Mucosa of descending colon (tissue), 3 donors: ENCODE data around the gene VCAM1. TPM values are rescaled to one million over a fixed set of nuclear protein-coding genes. Genes with fewer than 3 reads are reported as not detected.

Source experiments
- ATAC-seq: fragments of 200-7000 bp; cut with Tn5 transposase; one replicate; pipeline ENCODE4 v1.9.1; 2020; ENCODE audit warnings: mild to moderate bottlenecking, moderate library complexity
- DNase-seq, 3 donors: peaks; one replicate each; pipeline ENCODE4 v3.0.0-alpha.2; 2020
- H3K36me3 ChIP-seq: fragments of 200-600 bp; one replicate; pipeline ENCODE4 v1.8.0; 2021; ENCODE audit warnings: low read depth, mild to moderate bottlenecking
- H3K4me1 ChIP-seq: fragments of 200-600 bp; one replicate; pipeline ENCODE4 v1.8.0; 2021; ENCODE audit warnings: low read depth, mild to moderate bottlenecking
- H3K4me3 ChIP-seq: fragments of 200-600 bp; one replicate; pipeline ENCODE4 v1.8.0; 2021; ENCODE audit warnings: mild to moderate bottlenecking
- H3K9me3 ChIP-seq: fragments of 200-600 bp; one replicate; pipeline ENCODE4 v1.8.0; 2021; ENCODE audit warnings: mild to moderate bottlenecking
- intact Hi-C, 2 donors: fragments of 100-400 bp; cut with DNase I in 1 of 2; cut with micrococcal nuclease in 1 of 2; formaldehyde crosslinking; loops; one replicate each; pipeline versions ENCODE4 v1.11.0 to v1.11.1; 2022; cut with DNase I, micrococcal nuclease
- total RNA-seq, 3 donors: library from RNA; stranded (reverse); fragmentation: NEBNext Ultra II Directional in 2 of 3; extraction: Animal tissue kit (Norgen Biotek cat#: 25700) in 2 of 3; gene quantifications; one replicate each; pipeline versions ENCODE4 v1.2.1 to v1.2.4, GENCODE V29; 2021 to 2023
- TF ChIP-seq, protein P1 (sequence below): fragments of 200-600 bp; IDR thresholded peaks from one replicate; pipeline ENCODE4 v1.8.0; 2022; ENCODE audit warnings: antibody characterized with exemption, mild to moderate bottlenecking
- donor health status: DM: no; HTN: no; CAD: no; lungs with moderate emphysema.
- donor health status: DM: no; HTN: no; CAD: no.
- donor health status: DM: no; HTN: yes; CAD: no.

Gene VCAM1
- total RNA-seq, 3 donors from 2014 or later = 4.0 to 9.4 (median 6.5) TPM

DNA sequence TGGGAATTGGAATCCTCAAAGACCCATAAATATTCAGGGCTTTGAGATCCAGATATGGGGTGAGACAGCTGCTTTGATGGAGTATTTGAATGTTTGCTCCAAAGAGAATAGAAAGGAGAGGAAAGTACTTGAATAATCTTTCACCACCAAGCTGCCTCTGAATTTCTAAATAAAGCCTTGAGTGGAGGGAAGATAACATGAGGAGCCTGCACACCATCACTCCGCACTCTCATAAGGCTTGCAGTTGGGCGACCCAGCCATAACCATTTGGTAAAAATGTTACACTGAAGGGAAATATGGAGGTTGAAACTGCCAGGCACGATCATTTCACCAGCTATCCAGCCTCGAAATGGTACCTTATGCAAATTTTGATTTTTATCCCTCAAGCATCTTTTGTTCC, 38.4 kb downstream of the VCAM1 start:
- ATAC-seq = no peak
- intact Hi-C loops = no loop called here

GRCh38 chr1:100759188-100759587, 39.6 kb downstream of the VCAM1 start:
- TF ChIP-seq, protein P1, sequence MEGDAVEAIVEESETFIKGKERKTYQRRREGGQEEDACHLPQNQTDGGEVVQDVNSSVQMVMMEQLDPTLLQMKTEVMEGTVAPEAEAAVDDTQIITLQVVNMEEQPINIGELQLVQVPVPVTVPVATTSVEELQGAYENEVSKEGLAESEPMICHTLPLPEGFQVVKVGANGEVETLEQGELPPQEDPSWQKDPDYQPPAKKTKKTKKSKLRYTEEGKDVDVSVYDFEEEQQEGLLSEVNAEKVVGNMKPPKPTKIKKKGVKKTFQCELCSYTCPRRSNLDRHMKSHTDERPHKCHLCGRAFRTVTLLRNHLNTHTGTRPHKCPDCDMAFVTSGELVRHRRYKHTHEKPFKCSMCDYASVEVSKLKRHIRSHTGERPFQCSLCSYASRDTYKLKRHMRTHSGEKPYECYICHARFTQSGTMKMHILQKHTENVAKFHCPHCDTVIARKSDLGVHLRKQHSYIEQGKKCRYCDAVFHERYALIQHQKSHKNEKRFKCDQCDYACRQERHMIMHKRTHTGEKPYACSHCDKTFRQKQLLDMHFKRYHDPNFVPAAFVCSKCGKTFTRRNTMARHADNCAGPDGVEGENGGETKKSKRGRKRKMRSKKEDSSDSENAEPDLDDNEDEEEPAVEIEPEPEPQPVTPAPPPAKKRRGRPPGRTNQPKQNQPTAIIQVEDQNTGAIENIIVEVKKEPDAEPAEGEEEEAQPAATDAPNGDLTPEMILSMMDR = no peak
- ATAC-seq (no peak), DNase-seq (no peak)
- no peaks in the 10 kb centered on the region for H3K9me3 ChIP-seq
- no peaks in the 10 kb centered on the region for H3K36me3 ChIP-seq
- intact Hi-C loops = no loop called here
- no peaks in the 10 kb centered on the region for H3K4me1 ChIP-seq
- no peak overlapping the region for H3K4me3 ChIP-seq

More for the DNA sequence above, 38.4 kb downstream of the VCAM1 start:
- H3K4me3 ChIP-seq = no peak overlapping the region
- TF ChIP-seq, protein P1 = no peak
- no peak for DNase-seq
- H3K4me1 ChIP-seq = no peaks in the 10 kb centered on the region
- no peaks in the 10 kb centered on the region for H3K9me3 ChIP-seq
- no peaks in the 10 kb centered on the region for H3K36me3 ChIP-seq

GRCh38 chr1:100760511-100760910, 41.0 kb downstream of the VCAM1 start:
- no peaks in the 10 kb centered on the region for H3K4me1 ChIP-seq
- no peak for DNase-seq
- H3K4me3 ChIP-seq = no peak overlapping the region
- no peaks in the 10 kb centered on the region for H3K9me3 ChIP-seq
- intact Hi-C loops = no loop called here
- TF ChIP-seq, protein P1 = no peak
- no peaks in the 10 kb centered on the region for H3K36me3 ChIP-seq
- no peak for ATAC-seq

DNA sequence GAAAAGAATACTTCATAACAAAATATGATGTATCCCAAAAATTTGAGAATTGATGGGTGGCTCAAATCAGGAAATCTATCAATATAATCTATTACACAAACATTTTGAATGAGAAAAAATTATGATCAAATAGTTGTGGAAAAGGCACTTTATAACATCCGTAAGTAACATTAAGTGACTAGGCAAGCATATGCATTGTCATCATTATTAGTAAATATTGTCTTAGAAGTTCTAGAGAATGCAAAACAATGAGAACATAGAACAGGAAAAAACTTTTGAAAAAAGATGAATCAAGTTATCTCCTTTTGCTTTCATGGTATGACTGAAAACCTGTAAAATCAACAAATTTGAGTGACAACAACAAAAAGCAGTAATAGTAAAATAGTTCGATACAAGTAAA, 42.9 kb downstream of the VCAM1 start:
- TF ChIP-seq, protein P1 = no peak
- no peak for DNase-seq
- intact Hi-C loops = no loop called here
- ATAC-seq = no peak
- Histone ChIP-seq H3K4me3 (no peak overlapping the region), H3K9me3 (no peaks in the 10 kb centered on the region), H3K36me3 (no peaks in the 10 kb centered on the region), H3K4me1 (no peaks in the 10 kb centered on the region)

GRCh38 chr1:100767176-100767890, 47.8 kb downstream of the VCAM1 start:
- no peaks in the 10 kb centered on the region for H3K36me3 ChIP-seq
- no peaks in the 10 kb centered on the region for H3K4me1 ChIP-seq
- no peaks in the 10 kb centered on the region for H3K9me3 ChIP-seq
- ATAC-seq (no peak), DNase-seq (no peak)
- TF ChIP-seq, protein P1 = no peak
- H3K4me3 ChIP-seq = no peak overlapping the region
- intact Hi-C loops = no loop called here
